DLD1 (cell line): ENCODE results near the gene FANCB.

Experiments
- in situ Hi-C: cut with HindIII; loops from 2 replicates; pipeline ENCODE4 v1.10.0; 2017; ENCODE audit warnings: low sequenced_read_pairs

Gene FANCB

DNA sequence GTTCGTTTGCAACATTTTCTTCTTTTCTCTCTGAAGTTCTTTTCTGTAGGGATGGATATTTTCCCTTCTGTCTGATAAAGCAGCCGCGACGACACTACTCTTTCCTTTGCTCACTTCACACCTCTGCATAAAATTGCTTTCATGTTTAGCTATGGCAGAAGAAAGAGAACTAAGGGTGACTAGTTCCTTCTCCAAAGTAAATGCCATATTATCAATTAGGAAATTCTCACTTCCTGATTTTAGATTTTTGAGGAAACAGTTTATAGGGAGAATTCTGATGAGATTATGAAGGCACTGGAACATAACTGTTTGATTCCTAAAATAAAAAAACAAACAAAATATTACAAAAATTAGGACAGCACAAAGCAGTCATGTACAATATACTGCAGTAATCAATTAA is 29.2 kb downstream of the FANCB start:
- in situ Hi-C loops = no loop called here

DNA sequence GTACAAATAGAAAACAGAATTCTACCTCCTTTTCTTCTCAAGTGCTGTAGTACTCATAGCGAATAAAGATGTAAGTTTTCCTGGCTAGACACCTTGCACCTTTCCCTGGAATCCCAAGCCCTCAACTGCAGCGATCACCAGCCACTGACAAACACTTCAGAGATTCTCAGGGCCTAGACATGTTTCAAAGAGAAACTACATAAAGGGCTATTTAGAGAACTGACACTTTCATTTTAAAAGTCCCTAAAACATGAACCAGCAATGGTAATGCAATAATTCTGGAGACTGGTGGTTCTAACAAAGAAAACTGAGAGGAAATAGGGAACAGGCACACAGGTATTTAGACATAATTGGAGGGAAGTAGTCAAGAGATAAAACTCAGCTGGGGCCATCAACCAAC is 35.7 kb downstream of the FANCB start:
- in situ Hi-C loops = no loop called here

DNA sequence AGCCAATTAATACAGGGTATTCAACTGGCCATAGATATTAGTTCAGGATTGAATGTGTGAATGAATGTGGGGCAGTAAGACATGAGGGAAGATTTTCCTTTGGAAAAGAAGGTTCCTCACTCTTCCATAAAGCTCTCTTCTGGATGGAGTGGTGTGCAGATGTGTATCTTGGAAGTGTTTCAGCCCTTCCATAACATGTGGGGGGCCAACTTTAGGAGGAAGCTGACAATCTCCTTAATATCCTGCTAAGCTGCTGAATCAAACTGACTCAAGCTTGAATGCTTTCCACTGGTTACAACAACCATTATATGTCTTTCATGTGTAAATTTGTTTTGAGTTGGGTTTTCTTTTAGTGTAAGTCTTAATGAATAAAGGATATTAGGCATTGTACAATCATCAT is 40.3 kb downstream of the FANCB start:
- in situ Hi-C loops = no loop called here

DNA sequence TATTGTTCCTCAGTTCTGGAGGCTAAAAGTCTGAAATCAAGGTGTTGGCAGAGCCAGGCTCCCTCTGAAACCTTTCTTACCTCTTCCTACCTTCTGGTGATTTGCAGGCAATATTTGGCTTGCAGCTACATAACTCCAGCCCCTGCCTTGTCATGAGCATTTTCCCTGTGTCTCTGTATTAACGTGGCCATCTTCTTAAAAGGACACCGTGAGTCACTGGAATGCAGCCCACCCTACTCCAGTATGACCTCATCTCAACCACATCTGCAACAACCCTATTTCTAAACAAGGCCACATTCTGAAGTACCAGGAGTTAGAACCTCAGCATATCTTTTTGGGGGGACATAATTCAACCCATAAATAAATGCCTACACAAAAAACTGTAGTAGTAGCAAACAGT is 40.7 kb downstream of the FANCB start:
- in situ Hi-C loops = no loop called here

DNA sequence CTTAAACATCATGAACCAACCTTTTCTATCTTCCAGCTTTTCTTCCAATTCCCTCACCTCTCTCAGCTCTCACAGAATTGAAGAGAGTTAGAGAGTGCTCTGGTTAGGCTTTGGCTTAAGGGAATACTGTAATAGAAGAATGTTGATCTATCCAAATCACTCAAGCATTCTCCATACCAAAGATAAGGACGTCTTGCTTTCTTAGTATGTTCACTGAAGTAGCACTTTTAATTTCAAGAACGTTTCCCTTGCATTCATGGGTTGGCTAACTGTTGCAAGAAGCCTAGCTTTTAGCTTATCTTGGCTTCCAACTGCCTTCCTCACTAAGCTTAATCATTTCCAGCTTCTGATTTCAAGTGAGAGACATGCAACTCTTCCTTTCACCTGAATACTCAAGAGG is 43.2 kb downstream of the FANCB start:
- in situ Hi-C loops = no loop called here

DNA sequence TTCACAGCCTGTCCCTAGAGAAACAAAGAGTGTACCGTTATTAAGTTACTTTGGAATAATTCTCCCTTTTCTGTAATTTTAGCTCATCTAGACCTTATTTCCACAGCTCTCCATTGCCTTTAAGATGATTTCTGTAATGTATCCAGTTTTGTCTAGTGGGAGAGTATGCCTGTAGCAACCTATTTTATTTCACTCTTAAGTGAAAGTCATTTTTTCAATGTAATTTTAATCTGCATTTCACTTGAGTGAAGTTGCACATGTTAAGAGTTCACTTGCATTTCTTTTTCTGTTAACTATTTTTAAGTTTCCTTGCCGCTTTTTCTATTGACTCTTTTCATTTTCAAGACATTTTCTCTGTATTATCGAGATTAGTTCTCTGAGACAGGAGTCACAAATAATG is 46.5 kb downstream of the FANCB start:
- in situ Hi-C loops = no loop called here

DNA sequence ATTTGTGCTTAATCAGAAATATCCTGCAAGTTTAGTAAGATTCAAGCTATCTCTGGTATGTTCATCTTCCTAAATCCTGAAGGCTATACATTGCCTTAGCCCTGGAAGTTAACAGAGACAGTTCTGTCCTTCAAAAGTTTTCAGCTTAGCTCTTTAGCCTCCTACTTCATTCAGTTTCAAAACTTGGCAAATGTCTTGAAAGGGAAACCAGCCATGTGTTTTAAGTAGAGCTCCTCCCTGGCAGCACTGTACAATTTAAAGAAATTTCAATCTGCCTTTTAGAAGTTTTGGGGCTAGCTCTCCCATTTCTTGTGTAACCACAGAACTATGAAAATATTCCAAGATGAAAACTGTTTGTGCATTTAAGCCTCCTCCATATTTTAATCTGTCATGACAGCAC is 47.0 kb downstream of the FANCB start:
- in situ Hi-C loops = no loop called here

DNA sequence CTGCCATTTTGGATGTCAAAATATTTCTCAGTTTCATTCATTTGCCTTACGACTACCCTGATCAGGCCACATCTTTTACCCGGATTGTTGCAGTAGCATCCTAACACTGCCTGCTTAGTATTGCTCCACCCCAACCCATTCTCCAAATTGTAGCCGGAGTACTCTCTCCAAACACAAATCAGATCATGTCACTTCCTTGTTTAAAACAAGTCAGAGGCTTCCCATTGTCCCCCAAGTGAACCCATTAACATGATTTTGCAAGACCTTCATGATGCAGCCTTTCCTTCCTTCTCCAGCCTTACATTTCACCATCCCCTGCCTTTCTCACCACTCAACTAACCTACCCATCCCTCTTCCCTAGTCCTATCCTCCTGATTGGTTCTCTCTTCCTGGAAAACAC is 53.1 kb downstream of the FANCB start:
- in situ Hi-C loops = no loop called here

DNA sequence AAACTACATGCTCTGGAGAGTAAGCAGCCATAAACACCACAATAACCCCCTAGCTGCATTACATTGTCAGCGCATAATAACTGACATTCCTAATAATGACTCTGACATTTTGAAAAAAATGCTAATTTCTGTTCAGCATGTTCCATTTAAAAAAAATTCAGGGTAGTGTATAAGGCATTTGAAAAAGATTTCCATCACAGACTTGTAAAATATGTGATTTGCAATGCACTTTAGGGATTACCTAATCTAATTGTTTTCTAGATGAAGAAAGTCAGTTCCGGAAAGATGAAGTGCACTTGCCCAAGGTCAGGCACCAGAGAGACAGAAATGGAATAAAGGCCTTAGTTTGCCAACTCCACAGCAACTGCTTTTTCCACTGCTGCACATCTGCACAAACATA is 55.3 kb downstream of the FANCB start:
- in situ Hi-C loops = no loop called here

DNA sequence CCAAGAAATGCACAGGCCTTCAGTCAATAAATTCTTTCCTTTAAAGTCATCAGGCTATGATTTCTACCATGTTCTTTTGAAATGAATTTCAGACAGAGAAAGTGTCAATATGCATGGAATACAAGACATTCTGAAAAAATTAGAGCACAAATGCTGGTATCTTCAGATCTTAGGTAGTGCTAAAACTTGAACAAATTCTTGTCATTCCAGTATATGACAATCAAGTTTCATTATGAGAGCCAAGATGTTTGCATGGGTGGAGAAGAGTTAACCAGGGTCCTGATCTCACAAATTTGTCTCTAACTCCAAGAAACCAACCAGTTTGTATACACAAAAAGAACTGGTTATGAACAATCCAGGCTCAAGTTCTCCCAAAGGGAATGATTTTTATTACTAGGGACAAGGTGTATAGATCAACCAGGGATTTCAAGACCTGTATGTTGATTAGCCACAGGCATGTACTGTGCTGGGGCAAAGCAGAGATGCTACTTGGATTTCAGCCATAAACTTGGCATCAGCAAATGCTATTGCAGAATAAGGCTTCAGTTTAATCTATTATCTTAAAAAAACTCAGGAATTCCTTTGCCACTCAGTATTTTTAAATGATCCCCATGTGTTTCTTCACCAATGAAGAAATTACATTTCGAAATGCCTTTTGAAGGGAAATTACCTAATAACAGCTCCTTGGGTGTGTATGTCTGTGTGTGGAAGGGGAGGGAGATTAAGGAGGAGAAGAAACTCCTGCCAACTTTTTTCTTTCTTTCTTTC is 69.7 kb downstream of the FANCB start:
- in situ Hi-C loops = no loop called here

DNA sequence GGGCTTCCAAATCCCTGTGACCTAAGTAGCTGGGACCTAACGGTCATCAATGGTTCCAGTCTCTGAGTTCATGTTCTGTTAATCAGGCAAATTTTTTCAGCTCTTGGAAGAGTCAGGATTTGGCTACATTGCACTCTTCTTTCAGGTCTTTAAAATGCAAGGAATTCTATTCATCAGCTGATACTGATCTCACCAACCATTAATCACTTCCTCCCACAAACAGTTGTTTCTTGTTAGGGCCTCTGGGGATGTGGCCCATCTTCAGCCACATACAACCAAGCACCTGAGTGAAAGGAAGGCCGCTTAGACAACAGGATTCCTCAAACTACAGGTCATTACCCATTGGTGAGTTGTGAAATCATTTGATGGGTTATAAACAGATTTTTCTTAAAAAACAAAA is 71.7 kb downstream of the FANCB start:
- in situ Hi-C loops = no loop called here

DNA sequence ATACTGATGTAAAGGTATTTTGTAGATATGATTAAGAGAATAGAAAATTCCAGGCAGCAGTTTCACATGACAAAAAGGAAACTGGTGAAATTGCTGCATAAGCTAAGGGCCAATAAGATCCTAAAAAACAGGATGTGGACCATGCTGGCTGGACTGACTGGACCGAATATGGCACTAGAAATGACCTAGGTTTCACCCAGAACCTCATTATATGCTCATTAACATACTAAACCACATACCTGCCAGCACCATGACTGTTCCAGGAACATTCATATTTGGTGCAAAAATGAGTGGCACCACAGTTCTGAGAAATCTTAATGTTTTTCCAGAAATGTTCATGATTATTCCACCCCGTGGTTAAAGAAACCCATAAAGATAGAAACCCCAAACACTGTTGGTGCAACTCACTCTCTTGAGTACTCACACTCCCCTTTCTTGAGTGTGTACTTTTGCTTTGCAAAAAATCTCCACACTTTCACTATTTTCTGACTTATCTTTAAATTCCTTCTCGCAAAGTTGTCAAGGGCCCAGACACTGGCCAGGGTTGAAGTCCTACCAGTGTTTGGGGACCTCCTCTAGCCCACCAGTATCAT is 74.0 kb downstream of the FANCB start:
- in situ Hi-C loops = no loop called here
